ENCODE results near the gene TSSK2.

GRCh38 chr22:19143212-19143611 is 12.1 kb downstream of the TSSK2 start:
- no peak for TF ChIP-seq CTCF (IDR thresholded peaks at IDR 0.05; ENCODE audit: insufficient read depth, low read length, poor library complexity, severe bottlenecking)
- TF ChIP-seq EZH2phosphoT487 (conservative IDR thresholded peaks at IDR 0.05; ENCODE audit: low read length), result no peak

All from SU-DHL-6 (cell line).